Activated CD8-positive, alpha-beta memory T cell treated with anti-CD3 and anti-CD28 coated beads for 48 hours (primary cell): ENCODE data around the gene SOST.
"Not testable (repeated sequence)": the region's sequence is repeated elsewhere in the genome, so short reads cannot be mapped to it uniquely, and the experiment has no call there.

Experiments used
- DNase-seq, 3 experiments: peaks; one replicate each; pipeline ENCODE4 v3.0.0-alpha.2; 2020; ENCODE audit warnings: low read depth in 2 of 3, low spot score in 2 of 3

Gene SOST

GRCh38 chr17:43758497-43759174, at the start of gene SOST:
Gene SOST (minus strand): TSS chr17:43758791. CDS start chr17:43758741, 50 bp downstream.
- DNase-seq: no peak

DNA sequence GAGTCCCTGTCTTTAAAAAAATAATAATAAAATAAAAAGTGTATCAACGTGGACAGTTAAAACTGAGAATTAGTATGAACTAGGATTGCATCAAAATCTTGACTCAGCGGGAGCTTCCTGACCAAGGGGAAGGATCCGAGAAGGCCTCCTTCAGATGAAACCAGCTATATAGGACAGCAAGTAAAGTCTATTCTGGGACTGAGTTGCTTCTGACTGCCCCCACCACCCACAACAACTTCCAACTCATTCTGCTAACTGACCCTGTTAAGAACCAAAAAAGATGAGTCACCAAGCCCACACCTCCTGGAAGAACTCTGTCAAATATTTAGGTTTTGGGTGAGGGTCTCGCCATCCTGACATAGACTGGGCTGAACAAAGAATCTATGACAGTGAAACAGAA, 49.5 kb upstream of the SOST start:
- DNase-seq: no peak

GRCh38 chr17:43805117-43805516, 46.5 kb upstream of the SOST start:
- no peak for DNase-seq

DNA sequence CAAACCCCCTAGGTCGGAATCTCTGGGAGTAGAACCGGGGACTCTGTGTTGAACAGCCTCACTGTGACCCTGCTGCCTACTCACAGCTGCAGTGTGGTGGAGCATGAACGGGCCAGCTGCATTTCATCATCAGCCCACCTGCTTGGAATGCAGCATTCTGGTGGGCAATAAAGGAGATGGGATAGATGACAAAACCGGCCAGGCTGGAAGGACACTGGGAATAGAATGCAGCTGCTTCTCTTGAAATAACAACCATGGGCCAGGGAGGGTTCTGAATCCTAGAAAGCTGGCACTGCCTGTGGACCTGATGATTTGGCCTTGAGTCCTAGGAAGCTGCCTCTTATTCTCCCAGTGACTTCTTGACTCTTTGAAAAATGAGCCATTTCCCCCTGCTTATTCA, 45.2 kb upstream of the SOST start:
- DNase-seq: no peak

DNA sequence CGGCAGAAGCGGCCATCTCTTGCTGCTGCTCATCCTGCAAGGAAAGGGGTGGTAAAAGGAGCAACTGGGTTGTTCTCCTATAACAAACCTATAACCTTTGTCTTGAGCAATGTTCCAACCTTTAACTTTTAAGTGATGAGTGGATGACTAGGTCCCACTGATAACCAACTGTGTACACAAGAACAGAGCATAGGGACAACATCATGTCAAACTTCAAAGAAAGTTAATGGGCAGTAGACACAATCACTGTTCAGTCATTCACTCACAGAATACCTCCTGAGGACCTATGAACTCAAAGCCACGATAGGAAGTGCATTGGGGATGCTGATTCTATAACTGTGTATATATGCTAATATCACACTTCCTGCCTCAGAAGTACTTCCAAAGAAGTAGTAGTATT, 43.3 kb upstream of the SOST start:
- no peak for DNase-seq

GRCh38 chr17:43800736-43801135, 42.1 kb upstream of the SOST start:
- no peak for DNase-seq

GRCh38 chr17:43799047-43799446, 40.5 kb upstream of the SOST start:
- no peak for DNase-seq

GRCh38 chr17:43798024-43798423, 39.4 kb upstream of the SOST start:
- DNase-seq: not testable (repeated sequence)

- not testable (repeated sequence) for DNase-seq
Measured at GRCh38 chr17:43792668-43793067, 34.1 kb upstream of the SOST start.

GRCh38 chr17:43791589-43791988, 33.0 kb upstream of the SOST start:
- DNase-seq: no peak

DNA sequence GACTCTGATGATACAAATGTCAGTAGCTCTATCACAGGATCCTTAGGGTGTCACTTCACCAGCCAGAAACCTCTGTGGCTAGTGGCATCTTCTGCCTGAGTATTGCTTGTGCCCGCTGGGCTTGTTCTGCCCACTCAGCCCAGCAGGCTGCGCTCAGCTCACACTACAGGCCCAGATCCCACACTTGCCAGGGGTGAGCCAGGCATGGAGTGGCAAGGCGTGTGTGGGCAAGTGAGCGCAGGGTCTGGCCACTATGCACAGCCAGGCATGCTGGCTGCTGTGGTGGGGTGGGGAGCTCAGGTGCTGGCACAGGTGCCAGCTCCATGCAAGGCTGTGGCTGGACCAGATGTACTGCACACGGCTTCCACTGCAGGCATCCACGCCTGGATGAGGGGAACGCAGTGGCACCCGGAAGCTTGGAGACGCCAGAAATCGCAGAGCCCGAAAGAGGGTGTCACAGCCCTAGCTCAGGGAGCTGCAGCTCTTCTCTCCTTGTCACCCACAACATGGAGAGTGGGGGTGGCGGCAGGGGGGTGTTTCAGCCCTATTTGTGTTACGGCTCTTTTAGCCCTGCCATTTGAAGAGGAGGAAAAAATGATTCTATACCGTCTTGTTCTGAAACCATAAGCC, 31.8 kb upstream of the SOST start:
- DNase-seq: no peak

- DNase-seq: no peak
Measured at GRCh38 chr17:43789482-43789881, 30.9 kb upstream of the SOST start.

GRCh38 chr17:43788540-43788939, 29.9 kb upstream of the SOST start:
- no peak for DNase-seq

GRCh38 chr17:43787728-43788127, 29.1 kb upstream of the SOST start:
- no peak for DNase-seq

GRCh38 chr17:43784628-43785101, 26.1 kb upstream of the SOST start:
- no peak for DNase-seq

DNA sequence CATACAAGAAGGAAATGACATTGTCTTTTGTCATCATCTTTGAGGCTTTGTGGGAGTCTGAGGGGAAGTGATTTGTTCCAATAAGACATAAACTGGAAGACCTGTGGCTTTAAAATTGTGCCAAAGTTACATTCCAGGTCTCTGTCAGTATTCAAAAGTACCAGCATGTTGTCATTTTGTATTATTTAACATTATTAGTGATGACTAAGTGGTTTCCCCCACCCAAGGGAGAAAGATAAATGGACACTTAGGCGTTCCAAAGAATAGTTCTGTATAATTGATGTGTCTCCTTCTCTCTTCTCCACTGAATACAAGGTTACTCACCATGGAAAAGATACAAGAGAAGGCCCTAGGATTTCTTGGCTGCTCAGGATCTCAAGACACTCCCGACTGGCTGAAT, 25.5 kb upstream of the SOST start:
- no peak for DNase-seq

DNA sequence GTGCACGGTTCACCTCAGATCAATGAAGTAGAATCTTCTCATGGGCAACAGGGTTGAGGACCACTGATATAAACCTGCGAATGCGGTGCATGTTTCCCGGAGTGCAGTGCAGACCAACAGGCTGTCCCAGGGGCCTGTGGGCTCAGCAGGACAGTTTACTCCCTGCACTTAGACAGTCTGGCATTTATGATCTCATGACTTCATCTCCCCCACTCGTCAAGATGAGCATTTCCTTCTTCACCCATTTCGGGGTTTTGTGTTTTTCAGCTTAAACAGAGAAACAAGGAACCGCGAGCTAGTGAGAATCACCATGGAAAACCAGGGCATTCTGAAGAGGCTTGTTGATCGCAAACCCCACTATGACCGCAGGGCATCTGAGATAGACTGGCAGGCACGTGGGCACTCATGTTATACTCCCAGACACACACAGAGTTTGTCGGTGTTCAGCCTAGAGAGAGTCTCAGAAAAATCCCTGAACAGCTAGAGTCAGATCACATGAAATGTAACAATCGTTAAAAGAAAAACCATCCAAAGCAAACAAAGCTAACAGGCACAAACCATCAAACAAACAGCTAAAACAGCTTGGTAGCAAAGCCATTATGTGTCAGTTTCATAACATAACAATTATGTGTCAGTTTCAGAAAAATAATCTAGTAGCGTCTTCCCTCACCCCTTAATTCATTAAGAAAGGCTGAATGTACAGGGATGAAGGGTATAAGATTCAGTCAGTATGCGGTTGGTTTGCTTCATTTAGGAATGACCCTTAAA, 24.5 kb upstream of the SOST start:
- no peak for DNase-seq

DNA sequence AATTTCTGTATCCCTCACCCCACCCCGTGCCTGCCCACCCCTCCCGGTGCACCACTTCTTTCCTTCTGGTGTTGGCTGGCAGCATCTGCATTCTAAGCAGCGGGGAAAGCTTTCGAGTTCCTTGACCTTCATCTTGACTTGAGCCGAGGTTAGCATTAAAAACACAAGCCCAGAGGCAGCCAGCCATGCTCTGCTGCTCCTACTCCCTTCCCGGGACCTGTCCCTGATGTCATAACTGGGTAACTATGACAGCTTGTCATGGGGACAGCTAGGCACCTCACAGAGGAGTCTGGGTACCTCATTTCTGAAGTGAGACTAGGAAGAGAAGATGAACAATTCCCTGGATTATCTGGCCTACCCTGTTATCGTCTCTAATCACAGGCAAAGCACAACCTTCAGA, 21.5 kb upstream of the SOST start, which contains the start of gene CFAP97D1:
CFAP97D1 (plus strand) TSS at position 301 of the 400 bp plus-strand sequence; CDS start at position 329, 28 bp downstream.
- DNase-seq: no peak

GRCh38 chr17:43779145-43780125, 20.8 kb upstream of the SOST start:
- DNase-seq: no peak

GRCh38 chr17:43778337-43779144, 19.9 kb upstream of the SOST start, which contains the start of gene DUSP3:
Gene DUSP3 (minus strand): TSS chr17:43778977. CDS start chr17:43778924, 53 bp downstream.
- peak; percentile 40 to 45 (median 42) for DNase-seq
